ENCODE measurements around the gene PTP4A1. TPM values are rescaled to one million over a fixed set of nuclear protein-coding genes. Genes with fewer than 3 reads are reported as not detected.

PTP4A1 gene
- total RNA-seq, 4 donors from 2014 or later: 31.4 to 100 (median 67.9) TPM

DNA sequence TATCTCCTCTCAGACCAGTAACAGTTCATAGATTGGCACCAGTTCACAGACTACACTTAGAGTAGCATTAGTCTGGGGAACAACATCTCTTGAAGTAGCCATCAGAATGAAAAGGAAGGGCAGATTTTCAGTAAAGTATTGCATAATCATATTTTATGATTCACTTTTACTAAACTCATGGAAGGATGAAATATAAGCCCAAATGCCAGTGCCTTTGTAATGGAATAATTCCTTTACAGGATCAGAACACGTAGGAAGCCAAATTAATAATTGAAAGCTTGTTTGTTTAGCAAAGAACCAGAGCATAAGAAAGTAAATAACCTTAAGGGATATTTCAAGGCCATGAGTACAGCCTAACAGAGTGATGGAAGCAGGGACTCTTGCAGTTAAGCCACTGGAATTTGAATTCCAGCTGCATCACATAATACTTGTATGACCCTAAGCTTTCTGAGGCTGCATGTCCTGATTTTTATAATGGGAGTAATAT is 11.4 kb upstream of the PTP4A1 start:
- no peak overlapping the region for H3K27ac ChIP-seq
- no peak for DNase-seq
- WGBS, 2 donors (ENCODE audit: low coverage in 1 of 2): 46 to 47% methylated on average over 1 of the region's 1 CpG

DNA sequence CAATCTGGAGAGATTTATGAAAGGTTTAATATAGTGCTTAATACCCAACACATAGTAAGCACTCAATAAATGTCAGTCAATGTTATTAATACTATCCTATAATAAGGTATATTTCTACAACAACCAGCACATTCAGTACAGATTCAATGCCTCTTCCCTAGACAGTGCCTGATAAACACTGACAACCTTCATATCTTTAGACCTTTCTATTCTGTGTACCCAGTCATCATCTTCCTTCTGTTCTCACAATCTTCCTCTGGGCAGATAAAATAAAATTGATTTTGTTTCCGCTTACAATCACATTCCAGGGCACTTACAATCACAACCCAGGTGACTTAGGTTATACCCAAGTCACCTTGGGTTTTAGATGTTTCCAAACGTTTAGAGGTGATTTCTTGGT is 11.0 kb upstream of the PTP4A1 start:
- in situ Hi-C loops (cut with MboI; ENCODE audit: low pct_ligation_motif_present in 1 of 4, low pct_unique_long_range_greater_than_20kb in 1 of 4, low sequenced_read_pairs in 3 of 4): no loop called here
- Histone ChIP-seq H3K27me3 (no peaks in the 10 kb centered on the region), H3K27ac (no peak overlapping the region), H3K4me3 (no peak overlapping the region), H3K9me3 (no peaks in the 10 kb centered on the region), H3K4me1 (peaks cover 0 to 23% (median 6%) of the 10 kb centered on the region in 4 donors), H3K36me3 (no peaks in the 10 kb centered on the region)
- no peak for DNase-seq
- TF ChIP-seq POLR2A (IDR thresholded peaks at IDR 0.05): no peak
- no peak for TF ChIP-seq POLR2AphosphoS5 (IDR thresholded peaks at IDR 0.05)
- no peak for TF ChIP-seq EP300 (IDR thresholded peaks at IDR 0.05; ENCODE audit: low read depth)
- intact Hi-C loops (cut with DNase I; ENCODE audit: low total_unique reads): no loop called here
- 56 to 63% methylated on average over 2 of the region's 2 CpGs for WGBS, 2 donors (ENCODE audit: low coverage in 1 of 2)

More for the DNA sequence above, 11.4 kb upstream of the PTP4A1 start:
- in situ Hi-C loops (cut with MboI; ENCODE audit: low pct_ligation_motif_present in 1 of 4, low pct_unique_long_range_greater_than_20kb in 1 of 4, low sequenced_read_pairs in 3 of 4): no loop called here
- peaks cover 0 to 23% (median 5%) of the 10 kb centered on the region in 4 donors for H3K4me1 ChIP-seq
- TF ChIP-seq EP300 (IDR thresholded peaks at IDR 0.05; ENCODE audit: low read depth) (no peak), POLR2A (IDR thresholded peaks at IDR 0.05) (no peak)
- H3K9me3 ChIP-seq: no peaks in the 10 kb centered on the region
- intact Hi-C loops (cut with DNase I; ENCODE audit: low total_unique reads): no loop called here
- no peaks in the 10 kb centered on the region for H3K27me3 ChIP-seq
- no peak overlapping the region for H3K4me3 ChIP-seq
- H3K36me3 ChIP-seq: no peaks in the 10 kb centered on the region

DNA sequence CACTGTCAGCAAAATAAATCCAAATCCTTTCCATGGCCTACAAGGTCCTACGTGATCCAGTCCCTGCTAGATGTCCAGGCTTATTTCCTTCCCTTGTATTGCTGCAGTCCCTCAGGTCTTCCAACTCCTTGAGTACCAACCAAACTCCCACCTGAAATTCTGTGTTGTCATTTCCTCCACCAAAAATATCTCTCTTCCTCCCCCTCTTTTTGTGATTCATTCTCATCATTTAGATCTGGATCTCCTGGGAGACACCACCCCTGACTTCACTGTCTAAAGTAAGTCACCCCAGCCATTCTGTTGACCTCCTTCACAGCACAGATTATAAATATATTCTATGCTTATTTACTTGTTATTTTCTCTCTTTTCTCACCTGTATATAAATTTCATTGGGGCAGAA is 9.0 kb upstream of the PTP4A1 start:
- H3K27me3 ChIP-seq: no peaks in the 10 kb centered on the region
- DNase-seq: no peak
- H3K9me3 ChIP-seq: no peaks in the 10 kb centered on the region
- peaks cover 0 to 22% (median 6%) of the 10 kb centered on the region in 4 donors for H3K4me1 ChIP-seq
- 75 to 96% methylated on average over 1 of the region's 1 CpG for WGBS, 2 donors (ENCODE audit: low coverage in 1 of 2)
- H3K4me3 ChIP-seq: no peak overlapping the region
- in situ Hi-C loops (cut with MboI; ENCODE audit: low pct_ligation_motif_present in 1 of 4, low pct_unique_long_range_greater_than_20kb in 1 of 4, low sequenced_read_pairs in 3 of 4): no loop called here
- intact Hi-C loops (cut with DNase I; ENCODE audit: low total_unique reads): no loop called here
- TF ChIP-seq EP300 (IDR thresholded peaks at IDR 0.05; ENCODE audit: low read depth) (no peak), POLR2A (IDR thresholded peaks at IDR 0.05) (no peak), POLR2AphosphoS5 (IDR thresholded peaks at IDR 0.05) (no peak)
- TF ChIP-seq, protein P1, sequence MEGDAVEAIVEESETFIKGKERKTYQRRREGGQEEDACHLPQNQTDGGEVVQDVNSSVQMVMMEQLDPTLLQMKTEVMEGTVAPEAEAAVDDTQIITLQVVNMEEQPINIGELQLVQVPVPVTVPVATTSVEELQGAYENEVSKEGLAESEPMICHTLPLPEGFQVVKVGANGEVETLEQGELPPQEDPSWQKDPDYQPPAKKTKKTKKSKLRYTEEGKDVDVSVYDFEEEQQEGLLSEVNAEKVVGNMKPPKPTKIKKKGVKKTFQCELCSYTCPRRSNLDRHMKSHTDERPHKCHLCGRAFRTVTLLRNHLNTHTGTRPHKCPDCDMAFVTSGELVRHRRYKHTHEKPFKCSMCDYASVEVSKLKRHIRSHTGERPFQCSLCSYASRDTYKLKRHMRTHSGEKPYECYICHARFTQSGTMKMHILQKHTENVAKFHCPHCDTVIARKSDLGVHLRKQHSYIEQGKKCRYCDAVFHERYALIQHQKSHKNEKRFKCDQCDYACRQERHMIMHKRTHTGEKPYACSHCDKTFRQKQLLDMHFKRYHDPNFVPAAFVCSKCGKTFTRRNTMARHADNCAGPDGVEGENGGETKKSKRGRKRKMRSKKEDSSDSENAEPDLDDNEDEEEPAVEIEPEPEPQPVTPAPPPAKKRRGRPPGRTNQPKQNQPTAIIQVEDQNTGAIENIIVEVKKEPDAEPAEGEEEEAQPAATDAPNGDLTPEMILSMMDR (IDR thresholded peaks at IDR 0.05): no peak
- no peaks in the 10 kb centered on the region for H3K36me3 ChIP-seq
- no peak overlapping the region for H3K27ac ChIP-seq

DNA sequence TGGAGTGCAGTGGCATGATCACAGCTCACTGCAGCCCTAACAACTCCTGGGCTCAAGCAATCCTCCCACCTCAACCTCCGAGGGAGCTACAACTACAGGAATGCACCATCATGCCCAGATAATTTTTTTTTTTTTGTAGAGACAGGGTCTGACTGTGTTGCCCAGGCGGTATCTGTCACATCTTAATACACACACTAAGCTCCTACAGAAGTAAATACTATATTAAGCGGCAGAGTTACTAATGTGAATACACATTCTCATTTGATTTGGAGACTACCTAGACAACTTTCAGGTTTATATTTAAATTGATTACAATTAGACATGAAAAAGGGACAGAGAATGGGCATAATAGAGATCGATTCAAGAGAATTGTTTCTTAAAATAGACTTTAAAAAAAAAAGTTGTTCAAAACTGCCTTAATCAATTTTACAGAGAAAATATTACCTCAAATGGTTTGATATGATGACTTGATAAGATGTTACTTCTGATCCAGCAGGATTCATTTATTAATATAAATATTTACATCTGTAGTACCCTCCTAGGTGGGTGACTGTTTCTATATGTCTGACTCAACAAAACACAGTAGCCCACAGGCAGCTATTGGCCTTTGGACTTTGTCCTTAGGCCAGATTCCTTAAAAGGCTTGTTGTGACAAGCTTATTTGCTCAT is 7.1 kb upstream of the PTP4A1 start:
- Histone ChIP-seq H3K4me1 (peaks cover 0 to 24% (median 6%) of the 10 kb centered on the region in 4 donors), H3K4me3 (no peak overlapping the region), H3K9me3 (no peaks in the 10 kb centered on the region), H3K27me3 (no peaks in the 10 kb centered on the region), H3K27ac (no peak overlapping the region), H3K36me3 (no peaks in the 10 kb centered on the region)
- DNase-seq: peak; percentile 18
- in situ Hi-C loops (cut with MboI; ENCODE audit: low pct_ligation_motif_present in 1 of 4, low pct_unique_long_range_greater_than_20kb in 1 of 4, low sequenced_read_pairs in 3 of 4) (no loop called here), intact Hi-C loops (cut with DNase I; ENCODE audit: low total_unique reads) (no loop called here)
- TF ChIP-seq, protein P1 (IDR thresholded peaks at IDR 0.05): no peak
- 64 to 83% methylated on average over 2 to 4 of the region's 4 CpGs for WGBS, 2 donors (ENCODE audit: low coverage in 1 of 2)

DNA sequence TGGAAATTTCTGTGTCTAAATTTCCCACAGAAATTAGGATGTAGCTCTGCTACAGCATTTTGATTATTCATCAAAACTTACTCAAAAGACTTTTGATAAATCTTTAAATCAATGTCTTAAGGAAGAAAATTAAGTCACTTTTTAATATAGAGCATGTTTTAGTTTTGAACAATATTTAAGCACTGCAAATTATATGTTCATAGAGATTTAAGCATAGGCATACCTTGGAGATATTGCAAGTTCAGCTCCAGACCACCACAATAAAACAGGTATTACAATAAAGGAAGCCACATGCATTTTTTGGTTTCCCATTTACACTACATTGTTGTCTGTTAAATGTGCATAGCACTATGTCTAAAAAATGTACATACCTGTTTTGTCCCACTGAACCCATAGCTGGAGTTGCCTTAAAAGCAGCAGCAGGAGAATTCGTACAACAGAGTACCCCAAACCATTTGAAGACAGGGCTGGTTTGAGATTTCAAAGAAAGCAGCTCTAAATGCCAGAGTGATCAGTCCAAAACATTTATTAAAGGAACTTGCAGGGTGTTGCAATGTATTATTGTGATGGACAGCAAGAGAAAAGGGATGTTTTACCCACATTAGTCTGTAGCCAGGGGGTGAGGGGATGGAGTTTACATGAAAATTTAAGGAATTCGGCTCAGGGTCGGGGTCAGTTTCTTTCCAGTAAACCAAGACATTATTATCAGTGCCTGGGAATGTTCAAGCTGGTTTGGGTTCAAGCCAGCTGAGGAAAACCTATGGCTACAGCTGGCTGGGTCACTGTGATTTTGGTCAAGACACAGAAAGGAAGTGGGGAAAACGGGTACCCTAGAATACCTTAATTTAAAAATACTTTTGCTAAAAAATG is 6.3 kb upstream of the PTP4A1 start:
- peaks cover 0 to 31% (median 6%) of the 10 kb centered on the region in 4 donors for H3K4me1 ChIP-seq
- in situ Hi-C loops (cut with MboI; ENCODE audit: low pct_ligation_motif_present in 1 of 4, low pct_unique_long_range_greater_than_20kb in 1 of 4, low sequenced_read_pairs in 3 of 4): no loop called here
- 64 to 71% methylated on average over 4 of the region's 4 CpGs for WGBS, 2 donors (ENCODE audit: low coverage in 1 of 2)

More for the DNA sequence above, 6.3 kb upstream of the PTP4A1 start:
- Histone ChIP-seq H3K27me3 (no peaks in the 10 kb centered on the region), H3K9me3 (no peaks in the 10 kb centered on the region), H3K36me3 (no peaks in the 10 kb centered on the region), H3K4me3 (no peak overlapping the region), H3K27ac (no peak overlapping the region)
- no peak for DNase-seq
- TF ChIP-seq POLR2AphosphoS5 (IDR thresholded peaks at IDR 0.05) (no peak), EP300 (IDR thresholded peaks at IDR 0.05; ENCODE audit: low read depth) (no peak), POLR2A (IDR thresholded peaks at IDR 0.05) (no peak)
- TF ChIP-seq, protein P1 (IDR thresholded peaks at IDR 0.05): no peak
- intact Hi-C loops (cut with DNase I; ENCODE audit: low total_unique reads): no loop called here
